NB4 (cell line): Measurements from ENCODE around the gene FMO2.
"Not testable (repeated sequence)": the region's sequence is repeated elsewhere in the genome, so short reads cannot be mapped to it uniquely, and the experiment has no call there.

Experiments
- DNase-seq: peaks from one replicate; pipeline ENCODE4 v3.0.0; 2010; ENCODE audit warnings: low read depth
- H3K4me3 ChIP-seq: one replicate; pipeline ENCODE4 v1.5.1; 2011; ENCODE audit warnings: mild to moderate bottlenecking, low read depth, low read length, moderate library complexity
- CTCF ChIP-seq: IDR thresholded peaks from one replicate; pipeline ENCODE4 v1.5.1; 2012; ENCODE audit warnings: low read depth, low read length
- MAX ChIP-seq: IDR thresholded peaks from 2 replicates; pipeline ENCODE4 v1.6.1; 2011; ENCODE audit warnings: low read depth, low read length
- MYC ChIP-seq: IDR thresholded peaks from 2 replicates; pipeline ENCODE4 v1.6.1; 2011; ENCODE audit warnings: low read depth, low read length
- POLR2A ChIP-seq: IDR thresholded peaks from 2 replicates; pipeline ENCODE4 v1.6.1; 2011; ENCODE audit warnings: mild to moderate bottlenecking; ENCODE audit not compliant: insufficient read length; ENCODE audit errors: extremely low read depth

Gene FMO2

GRCh38 chr1:171226747-171227370, 41.8 kb downstream of the FMO2 start:
- no peak overlapping the region for H3K4me3 ChIP-seq
- TF ChIP-seq MAX (no peak), CTCF (peak; percentile 49)
- peak; percentile 61 for DNase-seq

- DNase-seq, result no peak
- no peak for TF ChIP-seq POLR2A
- no peak for TF ChIP-seq CTCF
- no peak for TF ChIP-seq MYC
- no peak for TF ChIP-seq MAX
- no peak overlapping the region for H3K4me3 ChIP-seq
These were observed 46.2 kb downstream of the FMO2 start for GRCh38 chr1:171231326-171231725.

GRCh38 chr1:171233183-171233582, 48.1 kb downstream of the FMO2 start:
- no peak for TF ChIP-seq MAX
- no peak for TF ChIP-seq CTCF
- no peak for TF ChIP-seq MYC
- TF ChIP-seq POLR2A, result no peak
- no peak overlapping the region for H3K4me3 ChIP-seq
- peak; percentile 7 for DNase-seq

GRCh38 chr1:171236231-171236630, 51.1 kb downstream of the FMO2 start:
- not testable (repeated sequence) for H3K4me3 ChIP-seq, DNase-seq

GRCh38 chr1:171243878-171244277, 58.8 kb downstream of the FMO2 start:
- no peak for TF ChIP-seq MAX
- no peak for TF ChIP-seq CTCF
- TF ChIP-seq MYC, result no peak
- no peak for TF ChIP-seq POLR2A
- H3K4me3 ChIP-seq, result no peak overlapping the region
- no peak for DNase-seq

GRCh38 chr1:171245458-171246064, 60.5 kb downstream of the FMO2 start:
- peak; percentile 38 for DNase-seq
- TF ChIP-seq POLR2A, result no peak
- TF ChIP-seq CTCF, result peak; percentile 79
- no peak for TF ChIP-seq MAX
- no peak for TF ChIP-seq MYC
- no peak overlapping the region for H3K4me3 ChIP-seq
